ENCODE results near the gene MALT1.

The MALT1 gene

GRCh38 chr18:58781627-58782194, 110.4 kb downstream of the MALT1 start:
- peak; percentile 82 for TF ChIP-seq CTCF (IDR thresholded peaks at IDR 0.05; ENCODE audit: low read depth, low read length, missing control alignments)
- no peak overlapping the region for H3K4me3 ChIP-seq (ENCODE audit: low read depth, low read length)
- in situ Hi-C loops (cut with HindIII; ENCODE audit: low sequenced_read_pairs): loop anchor here (10.0 kb wide), 1 partner anchor 113 kb away; no protein-coding TSS in a partner anchor
- DNase-seq (ENCODE audit: low read depth): peak; percentile 64

DNA sequence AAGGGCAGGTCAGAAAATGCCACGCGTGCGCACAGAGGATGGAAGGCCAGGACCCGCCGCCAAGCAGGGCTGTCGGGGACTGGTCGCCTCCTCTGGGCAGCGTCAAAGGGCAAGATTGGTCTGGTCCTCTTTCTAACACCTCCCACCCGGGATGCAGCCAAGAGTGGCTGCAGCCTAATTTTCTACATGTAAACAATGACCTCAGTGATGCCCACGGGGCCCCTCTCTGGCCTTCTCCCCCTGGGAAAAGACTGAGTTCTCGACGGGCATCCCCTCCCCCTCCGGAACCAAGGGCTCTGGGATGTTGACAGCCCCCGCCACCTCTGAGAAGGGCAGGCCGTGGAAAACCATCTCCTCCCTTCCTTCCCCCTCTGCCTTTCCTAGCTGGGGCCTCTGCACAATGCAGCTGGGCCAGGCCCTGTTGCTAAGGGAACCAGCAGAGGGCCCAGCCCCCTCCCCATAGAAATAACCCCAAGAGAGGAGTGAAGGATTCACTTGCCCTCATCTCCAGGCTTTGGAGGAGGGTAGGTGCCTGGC, 113.4 kb downstream of the MALT1 start:
- in situ Hi-C loops (cut with HindIII; ENCODE audit: low sequenced_read_pairs): loop anchor here (10.0 kb wide), 1 partner anchor 110 kb away; no protein-coding TSS in a partner anchor
- DNase-seq (ENCODE audit: low read depth): no peak
- TF ChIP-seq CTCF (IDR thresholded peaks at IDR 0.05; ENCODE audit: low read depth, low read length, missing control alignments): no peak
- H3K4me3 ChIP-seq (ENCODE audit: low read depth, low read length): no peak overlapping the region

GRCh38 chr18:58785171-58785805, 114.0 kb downstream of the MALT1 start:
- TF ChIP-seq CTCF (IDR thresholded peaks at IDR 0.05; ENCODE audit: low read depth, low read length, missing control alignments): peak; percentile 31
- in situ Hi-C loops (cut with HindIII; ENCODE audit: low sequenced_read_pairs): loop anchor here (10.0 kb wide), 1 partner anchor 110 kb away; no protein-coding TSS in a partner anchor
- no peak overlapping the region for H3K4me3 ChIP-seq (ENCODE audit: low read depth, low read length)
- DNase-seq (ENCODE audit: low read depth): peak; percentile 86

DNA sequence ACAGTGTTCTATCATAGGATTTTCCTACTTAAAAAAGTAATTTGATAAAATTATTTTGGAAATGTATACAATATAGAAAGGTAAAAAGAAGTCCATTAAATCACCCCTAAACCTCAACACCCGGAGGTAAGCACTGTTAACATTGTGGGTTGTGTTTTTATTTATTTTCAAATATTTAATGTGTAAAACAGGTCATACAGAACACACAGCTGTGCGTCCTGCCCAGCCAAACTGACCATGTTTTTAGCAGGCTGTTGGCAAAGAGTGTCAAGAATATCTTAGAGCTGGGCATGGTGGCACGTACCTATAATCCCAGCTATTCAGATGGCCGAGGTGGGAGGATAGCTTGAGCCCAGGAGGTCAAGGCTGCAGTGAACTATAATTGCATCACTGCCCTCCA, 114.6 kb downstream of the MALT1 start:
- in situ Hi-C loops (cut with HindIII; ENCODE audit: low sequenced_read_pairs): loop anchor here (10.0 kb wide), 1 partner anchor 109 kb away; no protein-coding TSS in a partner anchor
- TF ChIP-seq CTCF (IDR thresholded peaks at IDR 0.05; ENCODE audit: low read depth, low read length, missing control alignments): no peak
- no peak overlapping the region for H3K4me3 ChIP-seq (ENCODE audit: low read depth, low read length)

DNA sequence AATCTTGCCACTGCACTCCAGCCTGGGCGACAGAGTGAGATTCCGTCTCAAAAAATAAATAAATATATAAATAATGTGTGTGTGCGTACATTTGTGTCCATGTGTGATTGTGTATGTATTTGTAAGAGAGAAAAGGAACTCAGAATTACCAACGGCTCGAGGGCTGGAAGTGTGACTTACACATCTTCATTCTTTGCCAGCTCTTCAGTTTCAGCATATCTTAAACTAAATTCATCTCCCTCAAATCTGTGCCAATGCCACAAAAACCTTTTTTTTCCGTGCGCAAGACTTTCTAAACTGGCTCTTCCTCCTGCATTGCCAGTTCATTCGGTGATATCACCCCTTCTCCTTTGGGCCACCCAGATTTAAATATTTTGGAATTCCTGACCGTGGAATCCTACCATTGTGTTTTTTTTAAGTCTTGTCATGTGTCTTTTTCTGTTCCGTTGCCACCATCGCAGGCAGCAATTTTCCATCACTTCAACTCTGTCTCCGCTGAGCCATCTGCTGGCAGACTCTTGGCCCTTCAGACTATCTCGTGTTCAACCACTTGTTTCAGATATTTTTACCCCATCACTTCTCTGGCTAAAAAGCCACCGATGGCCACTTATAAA, 116.4 kb downstream of the MALT1 start:
- in situ Hi-C loops (cut with HindIII; ENCODE audit: low sequenced_read_pairs): loop anchor here (10.0 kb wide), 1 partner anchor 107 kb away; no protein-coding TSS in a partner anchor
- TF ChIP-seq CTCF (IDR thresholded peaks at IDR 0.05; ENCODE audit: low read depth, low read length, missing control alignments): no peak
- no peak for DNase-seq (ENCODE audit: low read depth)
- no peak overlapping the region for H3K4me3 ChIP-seq (ENCODE audit: low read depth, low read length)

More for the DNA sequence above, 114.6 kb downstream of the MALT1 start:
- no peak for DNase-seq (ENCODE audit: low read depth)

DNA sequence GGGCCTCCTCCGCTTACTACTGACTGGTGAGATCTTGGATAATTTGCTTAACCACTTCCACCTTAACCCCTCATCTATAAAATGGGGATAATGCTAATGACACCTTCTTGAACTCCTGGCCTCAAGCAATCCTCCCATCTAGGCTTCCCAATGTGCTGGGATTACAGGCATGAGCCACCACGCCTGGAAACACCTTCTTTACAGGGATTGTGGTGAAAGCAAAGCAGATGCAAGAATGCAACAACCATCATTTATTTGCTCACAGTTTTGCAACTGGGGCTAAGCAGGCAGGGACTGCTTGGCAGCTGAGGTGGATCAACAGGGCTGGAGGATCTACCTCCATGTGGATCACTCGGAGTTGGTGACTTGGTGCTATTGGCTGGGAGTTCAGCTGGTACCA, 117.2 kb downstream of the MALT1 start:
- no peak for TF ChIP-seq CTCF (IDR thresholded peaks at IDR 0.05; ENCODE audit: low read depth, low read length, missing control alignments)
- in situ Hi-C loops (cut with HindIII; ENCODE audit: low sequenced_read_pairs): loop anchor here (10.0 kb wide), 1 partner anchor 106 kb away; no protein-coding TSS in a partner anchor
- no peak for DNase-seq (ENCODE audit: low read depth)
- H3K4me3 ChIP-seq (ENCODE audit: low read depth, low read length): no peak overlapping the region

Measured in astrocyte of the cerebellum (primary cell).